ENCODE results near the gene TPM1. TPM values are rescaled to one million over a fixed set of nuclear protein-coding genes. Genes with fewer than 3 reads are reported as not detected.

The TPM1 gene
- total and polyA plus RNA-seq, 11 donors = 9,722 to 18,689 (median 13,651) TPM

GRCh38 chr15:63044077-63044644 lies 1.6 kb downstream of the TPM1 start:
- no peaks in the 10 kb centered on the region for H3K9me3 ChIP-seq
- H3K4me1 ChIP-seq = peaks cover 0 to 56% (median 17%) of the 10 kb centered on the region in 12 donors
- H3K4me3 ChIP-seq = peak overlapping the region; percentile 54 to 95 (median 85)
- WGBS, 4 donors = 28 to 40% (median 36%) methylated on average over 7 of the region's 7 CpGs
- H3K36me3 ChIP-seq = peaks cover 0 to 38% (median 19%) of the 10 kb centered on the region in 9 donors
- peak overlapping the region; percentile 88 to 99 (median 96) for H3K27ac ChIP-seq
- no peak for DNase-seq
- no peak for TF ChIP-seq CTCF (IDR thresholded peaks at IDR 0.05)
- no peak for TF ChIP-seq POLR2A (IDR thresholded peaks at IDR 0.05)
- intact Hi-C loops (cut with DNase I) = loop anchor here in 9 of 10 donors (1.0 to 10.0 kb wide), 9 partner anchors 42 to 262 kb away; no protein-coding TSS in a partner anchor
- no peak for ATAC-seq
- H3K27me3 ChIP-seq = peaks cover 0 to 70% (median 0%) of the 10 kb centered on the region in 9 donors

- intact Hi-C loops (cut with DNase I) = loop anchor here (1.0 to 10.0 kb wide), 10 partner anchors 43 to 263 kb away; no protein-coding TSS in a partner anchor
- Histone ChIP-seq H3K4me1 (peaks cover 0 to 62% (median 24%) of the 10 kb centered on the region in 12 donors), H3K36me3 (peaks cover 0 to 44% (median 19%) of the 10 kb centered on the region in 9 donors), H3K4me3 (peak overlapping the region; percentile 54 to 95 (median 85)), H3K27me3 (peaks cover 0 to 70% (median 0%) of the 10 kb centered on the region in 9 donors), H3K27ac (peak overlapping the region; percentile 90 to 99 (median 96)), H3K9me3 (no peaks in the 10 kb centered on the region)
- WGBS, 4 donors = 36 to 46% (median 37%) methylated on average over 6 of the region's 6 CpGs
- peak; percentile 1 to 34 (median 22) for ATAC-seq
- peak; percentile 10 to 72 for TF ChIP-seq POLR2A (IDR thresholded peaks at IDR 0.05)
- no peak for TF ChIP-seq CTCF (IDR thresholded peaks at IDR 0.05)
- DNase-seq = peak in 4 of 5 donors; percentile 58 to 73 (median 66)
Measured at GRCh38 chr15:63044645-63045464, 2.3 kb downstream of the TPM1 start.

GRCh38 chr15:63045465-63045840 lies 2.9 kb downstream of the TPM1 start:
- Histone ChIP-seq H3K36me3 (peaks cover 0 to 50% (median 19%) of the 10 kb centered on the region in 9 donors), H3K9me3 (no peaks in the 10 kb centered on the region), H3K4me3 (peak overlapping the region; percentile 54 to 95 (median 85)), H3K4me1 (peaks cover 0 to 68% (median 29%) of the 10 kb centered on the region in 12 donors), H3K27ac (peak overlapping the region; percentile 41 to 99 (median 96)), H3K27me3 (peaks cover 0 to 68% (median 0%) of the 10 kb centered on the region in 9 donors)
- no peak for ATAC-seq
- 32 to 35% (median 32%) methylated on average over 3 of the region's 3 CpGs for WGBS, 4 donors
- intact Hi-C loops (cut with DNase I) = loop anchor here in 8 of 10 donors (2.0 to 10.0 kb wide), 5 partner anchors 47 to 263 kb away; no protein-coding TSS in a partner anchor
- no peak for TF ChIP-seq POLR2A (IDR thresholded peaks at IDR 0.05)
- no peak for TF ChIP-seq CTCF (IDR thresholded peaks at IDR 0.05)
- DNase-seq = no peak

- Histone ChIP-seq H3K27me3 (peaks cover 0 to 64% (median 0%) of the 10 kb centered on the region in 9 donors), H3K27ac (peak overlapping the region; percentile 41 to 99 (median 96)), H3K9me3 (no peaks in the 10 kb centered on the region), H3K36me3 (peaks cover 0 to 55% (median 19%) of the 10 kb centered on the region in 9 donors), H3K4me1 (peaks cover 0 to 73% (median 31%) of the 10 kb centered on the region in 12 donors), H3K4me3 (peak overlapping the region; percentile 54 to 95 (median 85))
- WGBS, 4 donors = 41 to 65% (median 53%) methylated on average over 3 of the region's 3 CpGs
- ATAC-seq (no peak), DNase-seq (no peak)
- no peak for TF ChIP-seq CTCF (IDR thresholded peaks at IDR 0.05)
- no peak for TF ChIP-seq POLR2A (IDR thresholded peaks at IDR 0.05)
- intact Hi-C loops (cut with DNase I) = loop anchor here in 9 of 10 donors (2.0 to 10.0 kb wide), 5 partner anchors 46 to 264 kb away; no protein-coding TSS in a partner anchor
Measured at GRCh38 chr15:63045879-63046278, 3.3 kb downstream of the TPM1 start.
